ENCODE measurements around the gene ADGRV1. TPM values are rescaled to one million over a fixed set of nuclear protein-coding genes. Genes with fewer than 3 reads are reported as not detected.
"Not testable (repeated sequence)": the region's sequence is repeated elsewhere in the genome, so short reads cannot be mapped to it uniquely, and the experiment has no call there.

The ADGRV1 gene
- polyA plus RNA-seq, 3 donors: 0.18 to 0.33 TPM; not detected in 1

DNA sequence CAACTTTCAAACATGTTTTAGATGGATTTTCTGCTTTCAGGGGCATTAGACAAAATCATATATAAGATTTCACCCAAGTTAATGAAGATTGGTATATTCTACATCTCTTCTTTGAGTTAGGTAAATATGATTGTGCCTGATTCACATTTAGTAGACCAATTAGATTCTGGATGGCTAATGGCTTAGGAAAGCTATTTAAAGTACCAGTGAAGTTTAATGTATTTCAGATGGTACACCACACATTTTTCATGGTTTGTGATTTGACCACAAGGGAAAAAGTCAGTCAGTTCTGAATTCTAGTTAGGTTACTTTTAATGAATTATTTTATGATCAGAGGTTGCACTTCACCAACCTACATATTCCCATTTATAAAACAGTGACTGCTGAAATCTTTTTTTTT, 409.7 kb downstream of the ADGRV1 start:
- H3K27ac ChIP-seq (ENCODE audit: low read depth in 1 of 2, low read length in 2 of 2): no peak overlapping the region
- intact Hi-C loops (cut with micrococcal nuclease): no loop called here
- TF ChIP-seq CTCF (IDR thresholded peaks at IDR 0.05): no peak
- H3K4me2 ChIP-seq (replicated peaks; ENCODE audit: extremely low read depth, low read length, poor library complexity, severe bottlenecking): no peak overlapping the region
- H3K36me3 ChIP-seq (replicated peaks in 1 of 2; ENCODE audit: control insufficient read depth in 1 of 2, insufficient read depth in 2 of 2, low read length in 2 of 2): no peaks in the 10 kb centered on the region
- DNase-seq: no peak
- H3K4me1 ChIP-seq (ENCODE audit: control insufficient read depth in 1 of 2, insufficient read depth in 2 of 2, low read length in 2 of 2): no peaks in the 10 kb centered on the region
- H3K4me3 ChIP-seq (replicated peaks in 1 of 3; ENCODE audit: low read depth in 2 of 3, low read length in 3 of 3): no peak overlapping the region
- no peaks in the 10 kb centered on the region for H3K79me2 ChIP-seq (ENCODE audit: insufficient read depth, low read length)
- no peaks in the 10 kb centered on the region for H3K27me3 ChIP-seq (ENCODE audit: control insufficient read depth in 2 of 2, insufficient read depth in 2 of 2, low read length in 2 of 2)
- no peak overlapping the region for H2AFZ ChIP-seq (ENCODE audit: insufficient read depth, low read depth, low read length, poor library complexity, severe bottlenecking)
- H3K9ac ChIP-seq (ENCODE audit: insufficient read depth, low read length, poor library complexity, severe bottlenecking): no peak overlapping the region
- H3K9me3 ChIP-seq (replicated peaks in 1 of 2; ENCODE audit: control insufficient read depth in 1 of 2, insufficient read depth in 1 of 2, low read length in 2 of 2): peaks cover 5 to 10% of the 10 kb centered on the region in 2 donors
- H4K20me1 ChIP-seq (ENCODE audit: insufficient read depth, low read length): no peaks in the 10 kb centered on the region
- Mint-ChIP-seq H3K4me3 (no peak overlapping the region), H3K4me1 (no peaks in the 10 kb centered on the region), H3K9me3 (peaks cover 8 to 26% (median 15%) of the 10 kb centered on the region in 7 donors), H3K27me3 (ENCODE audit: low read depth in 3 of 3) (peaks cover 3 to 9% (median 4%) of the 10 kb centered on the region in 3 donors), H3K27ac (no peak overlapping the region), H3K36me3 (no peaks in the 10 kb centered on the region)

GRCh38 chr5:90969945-90970344, 411.3 kb downstream of the ADGRV1 start:
- H3K27me3 ChIP-seq (ENCODE audit: control insufficient read depth in 2 of 2, insufficient read depth in 2 of 2, low read length in 2 of 2); H2AFZ ChIP-seq (ENCODE audit: insufficient read depth, low read depth, low read length, poor library complexity, severe bottlenecking); H3K27me3 Mint-ChIP-seq (ENCODE audit: low read depth in 3 of 3); H3K79me2 ChIP-seq (ENCODE audit: insufficient read depth, low read length); H3K36me3 Mint-ChIP-seq; H4K20me1 ChIP-seq (ENCODE audit: insufficient read depth, low read length); H3K4me1 ChIP-seq (ENCODE audit: control insufficient read depth in 1 of 2, insufficient read depth in 2 of 2, low read length in 2 of 2); H3K36me3 ChIP-seq (replicated peaks in 1 of 2; ENCODE audit: control insufficient read depth in 1 of 2, insufficient read depth in 2 of 2, low read length in 2 of 2); H3K4me3 ChIP-seq (replicated peaks in 1 of 3; ENCODE audit: low read depth in 2 of 3, low read length in 3 of 3); H3K27ac Mint-ChIP-seq; intact Hi-C loops (cut with micrococcal nuclease); H3K4me2 ChIP-seq (replicated peaks; ENCODE audit: extremely low read depth, low read length, poor library complexity, severe bottlenecking); DNase-seq; H3K4me3 Mint-ChIP-seq; H3K4me1 Mint-ChIP-seq; H3K9ac ChIP-seq (ENCODE audit: insufficient read depth, low read length, poor library complexity, severe bottlenecking); H3K27ac ChIP-seq (ENCODE audit: low read depth in 1 of 2, low read length in 2 of 2): not testable (repeated sequence)
- peaks cover 5 to 10% of the 10 kb centered on the region in 2 donors for H3K9me3 ChIP-seq (replicated peaks in 1 of 2; ENCODE audit: control insufficient read depth in 1 of 2, insufficient read depth in 1 of 2, low read length in 2 of 2)
- peaks cover 10 to 27% (median 20%) of the 10 kb centered on the region in 7 donors for H3K9me3 Mint-ChIP-seq
- WGBS (ENCODE audit: insufficient coverage): 97% methylated on average over 8 of the region's 11 CpGs

Measured in CD14-positive monocyte (primary cell).